ENCODE measurements around the gene OR8D1. TPM values are rescaled to one million over a fixed set of nuclear protein-coding genes. Genes with fewer than 3 reads are reported as not detected.

OR8D1 gene
- polyA plus RNA-seq, 3 donors: not detected

- H3K4me1 ChIP-seq (ENCODE audit: control insufficient read depth in 1 of 2, insufficient read depth in 2 of 2, low read length in 2 of 2): no peaks in the 10 kb centered on the region
- no peak overlapping the region for H3K9ac ChIP-seq (ENCODE audit: insufficient read depth, low read length, poor library complexity, severe bottlenecking)
- no peak overlapping the region for H3K4me3 Mint-ChIP-seq
- no peaks in the 10 kb centered on the region for H4K20me1 ChIP-seq (ENCODE audit: insufficient read depth, low read length)
- H3K4me3 ChIP-seq (replicated peaks in 1 of 3; ENCODE audit: low read depth in 2 of 3, low read length in 3 of 3): no peak overlapping the region
- H3K9me3 ChIP-seq (replicated peaks in 1 of 2; ENCODE audit: control insufficient read depth in 1 of 2, insufficient read depth in 1 of 2, low read length in 2 of 2): no peaks in the 10 kb centered on the region
- intact Hi-C loops (cut with micrococcal nuclease): no loop called here
- no peaks in the 10 kb centered on the region for H3K4me1 Mint-ChIP-seq
- H3K27ac ChIP-seq (ENCODE audit: low read depth in 1 of 2, low read length in 2 of 2): no peak overlapping the region
- no peaks in the 10 kb centered on the region for H3K36me3 ChIP-seq (replicated peaks in 1 of 2; ENCODE audit: control insufficient read depth in 1 of 2, insufficient read depth in 2 of 2, low read length in 2 of 2)
- peaks cover 0 to 2% (median 0%) of the 10 kb centered on the region in 3 donors for H3K27me3 Mint-ChIP-seq (ENCODE audit: low read depth in 3 of 3)
- H3K9me3 Mint-ChIP-seq: peaks cover 0 to 3% (median 0%) of the 10 kb centered on the region in 7 donors
- H3K27ac Mint-ChIP-seq: no peak overlapping the region
- H3K79me2 ChIP-seq (ENCODE audit: insufficient read depth, low read length): no peaks in the 10 kb centered on the region
- no peak overlapping the region for H3K4me2 ChIP-seq (replicated peaks; ENCODE audit: extremely low read depth, low read length, poor library complexity, severe bottlenecking)
- H2AFZ ChIP-seq (ENCODE audit: insufficient read depth, low read depth, low read length, poor library complexity, severe bottlenecking): no peak overlapping the region
- no peak for TF ChIP-seq CTCF (IDR thresholded peaks at IDR 0.05)
- H3K36me3 Mint-ChIP-seq: no peaks in the 10 kb centered on the region
- DNase-seq: no peak
- no peaks in the 10 kb centered on the region for H3K27me3 ChIP-seq (ENCODE audit: control insufficient read depth in 2 of 2, insufficient read depth in 2 of 2, low read length in 2 of 2)
Measured at GRCh38 chr11:124296016-124296415, 17.7 kb downstream of the OR8D1 start.

GRCh38 chr11:124294687-124295086 lies 19.1 kb downstream of the OR8D1 start:
- intact Hi-C loops (cut with micrococcal nuclease): no loop called here
- H3K4me1 Mint-ChIP-seq: no peaks in the 10 kb centered on the region
- no CpG with 5 or more reads among the region's 1 CpG for WGBS (ENCODE audit: insufficient coverage)

More at GRCh38 chr11:124294687-124295086, 19.1 kb downstream of the OR8D1 start:
- Histone ChIP-seq H3K4me2 (replicated peaks; ENCODE audit: extremely low read depth, low read length, poor library complexity, severe bottlenecking) (no peak overlapping the region), H3K27me3 (ENCODE audit: control insufficient read depth in 2 of 2, insufficient read depth in 2 of 2, low read length in 2 of 2) (no peaks in the 10 kb centered on the region), H3K79me2 (ENCODE audit: insufficient read depth, low read length) (no peaks in the 10 kb centered on the region), H3K4me3 (replicated peaks in 1 of 3; ENCODE audit: low read depth in 2 of 3, low read length in 3 of 3) (no peak overlapping the region), H4K20me1 (ENCODE audit: insufficient read depth, low read length) (no peaks in the 10 kb centered on the region), H3K4me1 (ENCODE audit: control insufficient read depth in 1 of 2, insufficient read depth in 2 of 2, low read length in 2 of 2) (no peaks in the 10 kb centered on the region), H3K9me3 (replicated peaks in 1 of 2; ENCODE audit: control insufficient read depth in 1 of 2, insufficient read depth in 1 of 2, low read length in 2 of 2) (no peaks in the 10 kb centered on the region), H2AFZ (ENCODE audit: insufficient read depth, low read depth, low read length, poor library complexity, severe bottlenecking) (no peak overlapping the region), H3K36me3 (replicated peaks in 1 of 2; ENCODE audit: control insufficient read depth in 1 of 2, insufficient read depth in 2 of 2, low read length in 2 of 2) (no peaks in the 10 kb centered on the region), H3K27ac (ENCODE audit: low read depth in 1 of 2, low read length in 2 of 2) (no peak overlapping the region), H3K9ac (ENCODE audit: insufficient read depth, low read length, poor library complexity, severe bottlenecking) (no peak overlapping the region)
- Mint-ChIP-seq H3K27me3 (ENCODE audit: low read depth in 3 of 3) (no peaks in the 10 kb centered on the region), H3K36me3 (no peaks in the 10 kb centered on the region), H3K9me3 (peaks cover 0 to 5% (median 0%) of the 10 kb centered on the region in 7 donors), H3K4me3 (no peak overlapping the region), H3K27ac (no peak overlapping the region)
- no peak for TF ChIP-seq CTCF (IDR thresholded peaks at IDR 0.05)
- DNase-seq: peak; percentile 2 to 15 (median 3)
